Left colon (tissue), 2 donors: ENCODE measurements around the gene TBL1XR1. TPM values are rescaled to one million over a fixed set of nuclear protein-coding genes. Genes with fewer than 3 reads are reported as not detected.
A peak's percentile ranks its signal among the peaks of the same experiment; 100 is the strongest.

Source experiments
- ATAC-seq: fragments of 200-7000 bp; cut with Tn5 transposase; one replicate; pipeline ENCODE4 v1.9.1; 2020; ENCODE audit warnings: mild to moderate bottlenecking, moderate library complexity
- DNase-seq, 2 donors: peaks; one replicate each; pipeline ENCODE4 v3.0.0-alpha.2; 2020
- intact Hi-C, 2 donors: fragments of 100-400 bp; cut with DNase I in 1 of 2; cut with micrococcal nuclease in 1 of 2; formaldehyde crosslinking; loops; one replicate each; pipeline versions ENCODE4 v1.11.2 to v1.14.0; 2022; cut with DNase I, micrococcal nuclease
- total RNA-seq, 2 donors: library from RNA; stranded (reverse); fragmentation: NEBNext Ultra II Directional; extraction: Animal tissue kit (Norgen Biotek cat#: 25700); gene quantifications; one replicate each; pipeline ENCODE4 v1.2.1, GENCODE V29; 2021
- donor health status: DM: no; HTN: no; CAD: no.
- donor health status: DM: yes; HTN: yes; CAD: no.

The TBL1XR1 gene
- total RNA-seq, 2 donors from 2014 or later = 165 to 186 TPM

- DNase-seq (no peak), ATAC-seq (no peak)
- intact Hi-C loops = no loop called here
Measured at GRCh38 chr3:177131927-177132636, 65.2 kb downstream of the TBL1XR1 start.

DNA sequence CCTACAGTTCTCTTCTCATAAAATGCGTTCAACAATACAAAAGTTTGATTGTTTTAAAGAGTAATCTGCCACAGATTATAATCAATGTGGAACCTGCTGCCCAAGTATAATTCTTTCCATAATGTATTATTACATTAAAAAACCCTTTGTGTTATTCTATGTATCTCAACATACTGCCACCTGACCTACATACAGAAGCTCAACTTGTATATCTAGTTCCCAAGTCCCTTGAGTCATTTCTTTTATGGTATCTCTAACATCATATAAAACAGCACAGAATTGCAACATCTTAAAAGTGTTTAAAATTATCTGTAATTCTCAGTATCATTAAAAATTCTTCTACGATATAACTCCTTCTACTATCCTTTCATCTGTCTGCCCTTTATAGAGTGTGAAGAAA is 70.3 kb downstream of the TBL1XR1 start:
- DNase-seq (no peak), ATAC-seq (peak; percentile 92)
- intact Hi-C loops = no loop called here

- intact Hi-C loops = no loop called here
- DNase-seq (no peak), ATAC-seq (peak; percentile 39)
Measured at GRCh38 chr3:177126015-177126773, 71.1 kb downstream of the TBL1XR1 start.

DNA sequence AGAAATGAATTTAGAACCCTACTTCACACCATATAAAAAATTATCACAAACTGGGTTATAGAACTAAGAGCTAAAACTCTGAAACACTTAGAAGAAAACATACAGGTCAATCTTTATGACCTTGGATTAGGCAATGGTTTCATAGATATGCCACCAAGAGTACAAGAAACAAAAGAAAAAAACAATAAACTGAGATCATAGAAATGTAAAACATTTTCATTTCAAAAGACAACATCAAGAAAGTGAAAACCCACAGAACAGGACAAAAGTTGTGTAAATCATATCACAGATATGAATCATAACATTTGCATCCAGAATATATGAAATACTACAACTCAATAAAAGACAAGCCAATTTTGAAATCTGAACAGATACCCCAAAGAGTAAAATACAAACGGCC is 72.4 kb downstream of the TBL1XR1 start:
- DNase-seq (no peak), ATAC-seq (no peak)
- intact Hi-C loops = no loop called here

GRCh38 chr3:177123822-177124221 is 73.5 kb downstream of the TBL1XR1 start:
- DNase-seq (no peak), ATAC-seq (no peak)
- intact Hi-C loops = no loop called here

- ATAC-seq (no peak), DNase-seq (no peak)
- intact Hi-C loops = no loop called here
Measured at GRCh38 chr3:177122183-177122856, 75.0 kb downstream of the TBL1XR1 start.

DNA sequence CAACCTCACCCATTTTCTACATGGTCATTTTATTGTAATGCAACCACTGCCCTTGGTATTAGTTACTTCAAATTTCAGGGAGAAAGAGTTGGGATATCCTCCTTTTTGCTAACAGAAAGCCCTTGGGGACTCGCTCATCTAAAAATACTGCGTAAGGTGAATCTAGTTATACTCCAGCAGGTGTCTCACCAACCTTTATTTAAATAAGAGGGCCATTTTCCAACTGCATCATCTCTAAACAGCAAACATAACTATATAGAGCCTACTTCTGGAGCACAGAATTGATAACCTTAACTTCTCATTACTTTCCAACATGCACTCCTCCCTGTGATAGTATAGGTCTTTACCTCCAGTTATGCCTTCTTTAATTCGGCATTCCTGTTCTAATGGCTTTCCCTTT is 77.5 kb downstream of the TBL1XR1 start:
- intact Hi-C loops = no loop called here
- peak; percentile 22 for ATAC-seq
- DNase-seq = no peak

DNA sequence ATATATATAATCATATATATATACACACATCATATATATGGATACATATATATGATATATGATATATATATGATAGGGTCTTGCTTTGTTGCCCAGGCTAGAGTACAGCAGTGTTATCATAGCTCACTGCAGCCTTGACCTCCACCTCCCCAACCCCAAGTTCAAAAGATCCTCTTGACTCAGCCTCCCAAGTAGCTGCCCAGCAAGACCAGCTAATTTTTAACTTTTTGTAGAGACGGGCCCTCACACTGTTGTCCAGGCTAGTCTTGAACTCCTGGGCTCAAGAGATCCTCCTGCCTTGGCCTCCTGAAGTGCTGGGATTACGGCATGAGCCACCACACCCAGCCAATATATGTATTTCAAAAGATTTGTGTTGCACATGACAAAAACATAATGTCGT is 83.0 kb downstream of the TBL1XR1 start:
- intact Hi-C loops = no loop called here
- ATAC-seq (no peak), DNase-seq (no peak)

- intact Hi-C loops = no loop called here
- ATAC-seq (peak; percentile 77), DNase-seq (no peak)
Measured at GRCh38 chr3:177111541-177111949, 85.7 kb downstream of the TBL1XR1 start.

- ATAC-seq = peak; percentile 75
- no peak for DNase-seq
- intact Hi-C loops = no loop called here
Measured at GRCh38 chr3:177110895-177111294, 86.4 kb downstream of the TBL1XR1 start.

DNA sequence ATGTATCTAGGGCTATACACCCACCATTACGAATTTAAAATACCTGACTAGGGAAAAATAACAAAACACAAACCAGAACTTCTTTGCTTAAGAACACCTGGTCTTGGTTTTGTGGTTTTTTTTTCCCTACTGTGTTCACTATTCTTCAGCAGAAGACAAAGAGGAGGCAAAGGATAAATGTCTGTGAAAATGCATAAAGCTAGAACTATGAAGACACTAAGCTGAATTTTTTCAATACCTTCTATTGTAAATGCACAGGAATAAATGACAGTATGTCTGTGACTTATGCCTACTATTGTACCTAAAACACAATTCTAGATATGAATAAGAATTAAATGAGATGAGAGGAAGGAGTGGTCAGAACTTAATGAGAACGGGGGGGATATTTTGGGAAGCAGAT is 86.9 kb downstream of the TBL1XR1 start:
- no peak for DNase-seq
- intact Hi-C loops = no loop called here
- no peak for ATAC-seq

GRCh38 chr3:177109688-177110330 is 87.5 kb downstream of the TBL1XR1 start:
- no peak for ATAC-seq
- DNase-seq = no peak

DNA sequence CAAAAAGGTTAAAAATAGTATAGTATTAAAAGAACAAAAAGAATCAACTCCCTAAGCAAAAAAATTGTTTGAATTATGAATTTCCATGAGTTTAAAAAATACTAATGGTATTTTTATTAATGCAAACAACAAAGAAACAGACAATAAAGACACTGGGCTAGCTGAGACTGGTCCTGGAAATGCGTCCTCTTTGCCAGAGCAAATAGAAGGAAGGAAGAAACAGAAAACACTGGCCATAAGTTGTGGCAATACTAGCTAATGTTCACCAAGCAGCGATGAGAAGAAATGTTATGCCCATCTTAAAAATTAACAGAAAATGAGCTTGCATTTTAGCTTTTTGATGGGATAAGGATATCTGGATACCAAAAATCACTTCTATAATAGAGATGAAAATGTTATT is 88.6 kb downstream of the TBL1XR1 start:
- DNase-seq (no peak), ATAC-seq (peak; percentile 22)
- intact Hi-C loops = no loop called here

More at GRCh38 chr3:177109688-177110330, 87.5 kb downstream of the TBL1XR1 start:
- intact Hi-C loops = no loop called here

DNA sequence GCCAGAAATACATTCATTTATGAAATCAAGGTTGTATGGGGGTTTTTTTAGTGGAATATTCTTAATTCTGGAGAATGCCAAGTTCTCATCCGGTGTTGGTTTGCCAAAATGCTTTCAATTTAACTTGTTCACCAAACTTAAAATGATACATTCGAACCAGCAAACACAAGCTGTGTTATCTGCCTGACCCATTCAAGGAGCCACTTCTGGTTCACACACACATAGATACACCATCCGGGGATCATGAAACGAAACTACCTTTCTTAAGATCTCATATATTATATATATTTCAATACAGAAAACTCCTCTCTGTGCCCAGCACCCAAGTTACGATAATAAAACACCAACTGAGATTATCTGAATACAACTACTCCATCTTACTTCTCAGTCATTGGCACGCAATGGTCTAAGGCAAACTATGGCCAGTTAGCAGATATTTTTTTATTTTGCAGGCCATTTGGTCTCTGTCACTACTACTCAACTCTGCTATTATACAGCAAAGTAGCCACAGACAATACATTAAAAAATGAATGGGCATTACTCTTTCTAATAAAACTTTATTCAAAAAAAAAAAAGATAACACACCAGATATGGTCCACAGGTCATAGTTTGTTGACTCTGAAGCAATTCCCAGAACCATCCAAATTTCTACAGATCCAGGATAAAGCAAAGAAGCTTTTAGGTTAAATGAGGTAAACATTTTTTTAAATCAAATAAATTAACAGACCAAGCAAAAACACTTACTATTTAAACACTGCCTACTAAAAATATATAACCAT is 89.6 kb downstream of the TBL1XR1 start:
- ATAC-seq (no peak), DNase-seq (no peak)
- intact Hi-C loops = no loop called here

- ATAC-seq (no peak), DNase-seq (no peak)
- intact Hi-C loops = no loop called here
Measured at GRCh38 chr3:177106594-177106993, 90.7 kb downstream of the TBL1XR1 start.

- ATAC-seq = peak; percentile 34
- intact Hi-C loops = no loop called here
- DNase-seq = no peak
Measured at GRCh38 chr3:177106184-177106583, 91.1 kb downstream of the TBL1XR1 start.

- intact Hi-C loops = no loop called here
- ATAC-seq = peak; percentile 38
Measured at GRCh38 chr3:177105623-177106022, 91.7 kb downstream of the TBL1XR1 start.

GRCh38 chr3:177104299-177104992 is 92.8 kb downstream of the TBL1XR1 start:
- ATAC-seq (no peak), DNase-seq (no peak)
- intact Hi-C loops = no loop called here

More at GRCh38 chr3:177105623-177106022, 91.7 kb downstream of the TBL1XR1 start:
- DNase-seq = no peak
